ENCODE measurements around the gene TEPSIN.

TEPSIN gene

GRCh38 chr17:81218459-81218858 lies 20.4 kb downstream of the TEPSIN start:
- DNase-seq, result no peak

GRCh38 chr17:81217491-81217890 lies 21.4 kb downstream of the TEPSIN start:
- no peak for DNase-seq

GRCh38 chr17:81213978-81214377 lies 24.9 kb downstream of the TEPSIN start:
- no peak for DNase-seq

- DNase-seq, result no peak
These were observed 26.5 kb downstream of the TEPSIN start for GRCh38 chr17:81212365-81212764.

- DNase-seq, result no peak
These were observed 28.0 kb downstream of the TEPSIN start for GRCh38 chr17:81210868-81211267.

GRCh38 chr17:81210466-81210865 lies 28.4 kb downstream of the TEPSIN start:
- no peak for DNase-seq

GRCh38 chr17:81209141-81209540 lies 29.7 kb downstream of the TEPSIN start:
- DNase-seq, result no peak

GRCh38 chr17:81208651-81209050 lies 30.2 kb downstream of the TEPSIN start:
- no peak for DNase-seq

GRCh38 chr17:81207610-81208581 lies 31.0 kb downstream of the TEPSIN start:
- peak; percentile 74 for DNase-seq

- no peak for DNase-seq
These were observed 32.2 kb downstream of the TEPSIN start for GRCh38 chr17:81206657-81207056.

- DNase-seq, result peak; percentile 11
These were observed 32.7 kb downstream of the TEPSIN start for GRCh38 chr17:81206166-81206565.

- no peak for DNase-seq
These were observed 34.3 kb downstream of the TEPSIN start for GRCh38 chr17:81204578-81204977.

GRCh38 chr17:81203136-81203535 lies 35.7 kb downstream of the TEPSIN start:
- no peak for DNase-seq

- no peak for DNase-seq
These were observed 36.5 kb downstream of the TEPSIN start for GRCh38 chr17:81202318-81202717.

GRCh38 chr17:81200695-81201580 lies 37.9 kb downstream of the TEPSIN start:
- peak; percentile 35 for DNase-seq

- DNase-seq, result no peak
These were observed 38.7 kb downstream of the TEPSIN start for GRCh38 chr17:81200201-81200600.

- DNase-seq, result no peak
These were observed 39.4 kb downstream of the TEPSIN start for GRCh38 chr17:81199482-81199830.

- DNase-seq, result no peak
These were observed 39.9 kb downstream of the TEPSIN start for GRCh38 chr17:81198826-81199481.

- no peak for DNase-seq
These were observed 40.9 kb downstream of the TEPSIN start for GRCh38 chr17:81197831-81198490.

GRCh38 chr17:81197409-81197795 lies 41.5 kb downstream of the TEPSIN start:
- DNase-seq, result no peak

GRCh38 chr17:81196505-81197408 lies 42.1 kb downstream of the TEPSIN start:
- no peak for DNase-seq
